ENCODE results near the gene YEATS4. TPM values are rescaled to one million over a fixed set of nuclear protein-coding genes. Genes with fewer than 3 reads are reported as not detected.

YEATS4 gene
- total and polyA plus RNA-seq, 2 donors (not counting 1 experiment from before 2014, with no cell fraction given) = 17.7 to 18.0 TPM

DNA sequence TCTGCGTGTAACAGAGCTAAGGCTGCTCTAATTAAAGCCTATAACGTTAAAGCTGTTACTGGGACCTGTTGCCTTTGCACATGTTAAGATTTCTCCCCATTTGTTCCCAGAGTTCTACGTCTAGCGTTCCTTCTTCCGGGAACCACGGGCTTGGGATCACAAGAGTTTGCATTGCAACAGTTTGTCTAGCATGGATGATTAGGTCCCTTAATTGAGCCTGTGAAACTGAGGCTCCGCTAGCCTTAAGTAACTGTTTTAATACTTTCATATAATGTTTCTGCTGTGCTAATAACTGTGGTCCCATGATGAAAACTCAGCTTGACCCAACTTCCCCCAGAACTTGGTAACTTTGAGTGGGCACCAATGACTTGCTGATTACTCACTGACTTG, 28.0 kb upstream of the YEATS4 start:
- Histone ChIP-seq H3K4me3 (ENCODE audit: control extremely low read depth in 1 of 5, extremely low read depth in 1 of 5, insufficient read depth in 1 of 5, low read depth in 2 of 5, low read length in 4 of 5) (peak overlapping the region; percentile 46 to 74 (median 65)), H3K27me3 (replicated peaks in 1 of 4; ENCODE audit: control extremely low read depth in 1 of 4, control insufficient read depth in 3 of 4, insufficient read depth in 4 of 4, low read length in 3 of 4) (no peaks in the 10 kb centered on the region), H3K79me2 (ENCODE audit: control insufficient read depth, insufficient read depth, low read length) (no peaks in the 10 kb centered on the region), H4K20me1 (ENCODE audit: control insufficient read depth, insufficient read depth, low read length, poor library complexity, severe bottlenecking) (no peaks in the 10 kb centered on the region), H3K36me3 (replicated peaks in 1 of 2; ENCODE audit: control extremely low read depth in 1 of 2, control insufficient read depth in 1 of 2, extremely low read depth in 1 of 2, insufficient read depth in 2 of 2, low read length in 1 of 2) (no peaks in the 10 kb centered on the region), H3K4me1 (ENCODE audit: control insufficient read depth in 2 of 2, insufficient read depth in 2 of 2, low read length in 2 of 2) (peaks cover 15 to 20% of the 10 kb centered on the region in 2 donors), H3K4me2 (replicated peaks; ENCODE audit: low read depth, low read length, poor library complexity, severe bottlenecking) (peak overlapping the region; percentile 87), H3K9me3 (ENCODE audit: control extremely low read depth in 1 of 3, control insufficient read depth in 2 of 3, insufficient read depth in 1 of 3, low read length in 2 of 3) (no peaks in the 10 kb centered on the region), H3K27ac (ENCODE audit: low read length in 2 of 2) (peak overlapping the region; percentile 83 to 86), H2AFZ (ENCODE audit: insufficient read depth, low read depth, low read length, poor library complexity, severe bottlenecking) (peak overlapping the region; percentile 97), H3K9ac (ENCODE audit: low read length) (peak overlapping the region; percentile 77)
- ChIA-PET CTCF (interaction anchor here (0.5 to 3.3 kb wide), 4 partner anchors 7 to 239 kb away, joined by 3 to 21 read pairs (median 6); no protein-coding TSS in a partner anchor), POLR2A (interaction anchor here (1.8 kb wide), 1 partner anchor 92 kb away, joined by 4 read pairs; the partner anchor contains the start of gene CPSF6)
- TF ChIP-seq, protein P1, sequence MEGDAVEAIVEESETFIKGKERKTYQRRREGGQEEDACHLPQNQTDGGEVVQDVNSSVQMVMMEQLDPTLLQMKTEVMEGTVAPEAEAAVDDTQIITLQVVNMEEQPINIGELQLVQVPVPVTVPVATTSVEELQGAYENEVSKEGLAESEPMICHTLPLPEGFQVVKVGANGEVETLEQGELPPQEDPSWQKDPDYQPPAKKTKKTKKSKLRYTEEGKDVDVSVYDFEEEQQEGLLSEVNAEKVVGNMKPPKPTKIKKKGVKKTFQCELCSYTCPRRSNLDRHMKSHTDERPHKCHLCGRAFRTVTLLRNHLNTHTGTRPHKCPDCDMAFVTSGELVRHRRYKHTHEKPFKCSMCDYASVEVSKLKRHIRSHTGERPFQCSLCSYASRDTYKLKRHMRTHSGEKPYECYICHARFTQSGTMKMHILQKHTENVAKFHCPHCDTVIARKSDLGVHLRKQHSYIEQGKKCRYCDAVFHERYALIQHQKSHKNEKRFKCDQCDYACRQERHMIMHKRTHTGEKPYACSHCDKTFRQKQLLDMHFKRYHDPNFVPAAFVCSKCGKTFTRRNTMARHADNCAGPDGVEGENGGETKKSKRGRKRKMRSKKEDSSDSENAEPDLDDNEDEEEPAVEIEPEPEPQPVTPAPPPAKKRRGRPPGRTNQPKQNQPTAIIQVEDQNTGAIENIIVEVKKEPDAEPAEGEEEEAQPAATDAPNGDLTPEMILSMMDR (IDR thresholded peaks at IDR 0.05) = no peak
- TF ChIP-seq EZH2 (IDR thresholded peaks at IDR 0.05; ENCODE audit: borderline replicate concordance, insufficient read depth, low read depth, low read length, poor library complexity, severe bottlenecking) = no peak
- DNase-seq (no peak), ATAC-seq (ENCODE audit: low read depth) (no peak)
- 45% methylated on average over 6 of the region's 7 CpGs for WGBS (ENCODE audit: insufficient coverage)
- Mint-ChIP-seq H3K9me3 (ENCODE audit: insufficient read depth) (no peaks in the 10 kb centered on the region), H3K4me3 (peak overlapping the region; percentile 91), H3K27me3 (no peaks in the 10 kb centered on the region), H3K4me1 (peaks cover 23% of the 10 kb centered on the region), H3K27ac (peak overlapping the region; percentile 93)
- intact Hi-C loops (cut with micrococcal nuclease) = loop anchor here (2.0 to 10.0 kb wide), 2 partner anchors 25 to 87 kb away; no protein-coding TSS in a partner anchor

- peak overlapping the region; percentile 97 for H2AFZ ChIP-seq (ENCODE audit: insufficient read depth, low read depth, low read length, poor library complexity, severe bottlenecking)
- no peaks in the 10 kb centered on the region for H3K9me3 ChIP-seq (ENCODE audit: control extremely low read depth in 1 of 3, control insufficient read depth in 2 of 3, insufficient read depth in 1 of 3, low read length in 2 of 3)
- H3K27ac Mint-ChIP-seq = peak overlapping the region; percentile 63
- peaks cover 29% of the 10 kb centered on the region for H3K4me1 Mint-ChIP-seq
- CTCF ChIA-PET = interaction anchor here (3.3 kb wide), 1 partner anchor 26 kb away, joined by 21 read pairs; no protein-coding TSS in a partner anchor
- no peak for TF ChIP-seq EZH2 (IDR thresholded peaks at IDR 0.05; ENCODE audit: borderline replicate concordance, insufficient read depth, low read depth, low read length, poor library complexity, severe bottlenecking)
- TF ChIP-seq, protein P1 (IDR thresholded peaks at IDR 0.05) = no peak
- H3K36me3 ChIP-seq (replicated peaks in 1 of 2; ENCODE audit: control extremely low read depth in 1 of 2, control insufficient read depth in 1 of 2, extremely low read depth in 1 of 2, insufficient read depth in 2 of 2, low read length in 1 of 2) = no peaks in the 10 kb centered on the region
- POLR2A ChIA-PET = interaction anchor here (1.8 kb wide), 1 partner anchor 93 kb away, joined by 4 read pairs; the partner anchor contains the start of gene CPSF6
- peaks cover 18 to 20% of the 10 kb centered on the region in 2 donors for H3K4me1 ChIP-seq (ENCODE audit: control insufficient read depth in 2 of 2, insufficient read depth in 2 of 2, low read length in 2 of 2)
- H3K9me3 Mint-ChIP-seq (ENCODE audit: insufficient read depth) = no peaks in the 10 kb centered on the region
- peak overlapping the region; percentile 91 for H3K4me3 Mint-ChIP-seq
- intact Hi-C loops (cut with micrococcal nuclease) = loop anchor here (2.0 to 10.0 kb wide), 2 partner anchors 25 to 87 kb away; no protein-coding TSS in a partner anchor
- H3K27ac ChIP-seq (ENCODE audit: low read length in 2 of 2) = no peak overlapping the region
- H3K27me3 ChIP-seq (replicated peaks in 1 of 4; ENCODE audit: control extremely low read depth in 1 of 4, control insufficient read depth in 3 of 4, insufficient read depth in 4 of 4, low read length in 3 of 4) = no peaks in the 10 kb centered on the region
- WGBS (ENCODE audit: insufficient coverage) = 98% methylated on average over 17 of the region's 20 CpGs
- DNase-seq (no peak), ATAC-seq (ENCODE audit: low read depth) (no peak)
- no peaks in the 10 kb centered on the region for H3K27me3 Mint-ChIP-seq
- H3K79me2 ChIP-seq (ENCODE audit: control insufficient read depth, insufficient read depth, low read length) = no peaks in the 10 kb centered on the region
- no peak overlapping the region for H3K4me3 ChIP-seq (ENCODE audit: control extremely low read depth in 1 of 5, extremely low read depth in 1 of 5, insufficient read depth in 1 of 5, low read depth in 2 of 5, low read length in 4 of 5)
- H3K9ac ChIP-seq (ENCODE audit: low read length) = no peak overlapping the region
- no peaks in the 10 kb centered on the region for H4K20me1 ChIP-seq (ENCODE audit: control insufficient read depth, insufficient read depth, low read length, poor library complexity, severe bottlenecking)
- H3K4me2 ChIP-seq (replicated peaks; ENCODE audit: low read depth, low read length, poor library complexity, severe bottlenecking) = peak overlapping the region; percentile 87
These were observed 27.4 kb upstream of the YEATS4 start for GRCh38 chr12:69331909-69332684.
